HL-60 (cell line): ENCODE measurements around the gene TSPAN10.

ENCODE experiments used
- DNase-seq, 2 experiments: peaks; one replicate each; pipeline ENCODE4 v3.0.0-alpha.2; 2010 to 2020; ENCODE audit warnings: low read depth in 1 of 2, low spot score in 1 of 2
- H3K27ac ChIP-seq: fragments of 250-450 bp; sonication (Bioruptor Pico); replicated peaks from 2 replicates; pipeline ENCODE4 v1.5.1; 2020; ENCODE audit warnings: mild to moderate bottlenecking, moderate library complexity
- H3K27me3 ChIP-seq: fragments of 250-450 bp; sonication (Bioruptor Pico); 2 replicates; pipeline ENCODE4 v1.5.1; 2021; ENCODE audit warnings: mild to moderate bottlenecking, moderate library complexity; ENCODE audit not compliant: insufficient read depth, poor library complexity, severe bottlenecking
- H3K4me3 ChIP-seq: replicated peaks from 2 replicates; pipeline ENCODE4 v1.5.1; 2011; ENCODE audit warnings: mild to moderate bottlenecking, control low read depth, low read length; ENCODE audit not compliant: insufficient read depth
- GABPA ChIP-seq: IDR thresholded peaks from 2 replicates; pipeline ENCODE4 v1.6.1; 2012; ENCODE audit warnings: low read depth
- POLR2AphosphoS5 ChIP-seq: IDR thresholded peaks from 2 replicates; pipeline ENCODE4 v1.6.1; 2012; ENCODE audit warnings: low read depth
- SPI1 ChIP-seq: IDR thresholded peaks from 2 replicates; pipeline ENCODE4 v1.6.1; 2012; ENCODE audit warnings: low read depth, mild to moderate bottlenecking, borderline replicate concordance
- TF ChIP-seq, protein P1 (sequence below): IDR thresholded peaks from one replicate; pipeline ENCODE4 v1.5.1; 2011; ENCODE audit warnings: low read length, control low read depth, inconsistent platforms; ENCODE audit not compliant: insufficient read depth
- TF ChIP-seq, protein P2 (sequence below): IDR thresholded peaks from 2 replicates; pipeline ENCODE4 v1.6.1; 2012; ENCODE audit warnings: low read depth; ENCODE audit not compliant: insufficient replicate concordance

Gene TSPAN10

DNA sequence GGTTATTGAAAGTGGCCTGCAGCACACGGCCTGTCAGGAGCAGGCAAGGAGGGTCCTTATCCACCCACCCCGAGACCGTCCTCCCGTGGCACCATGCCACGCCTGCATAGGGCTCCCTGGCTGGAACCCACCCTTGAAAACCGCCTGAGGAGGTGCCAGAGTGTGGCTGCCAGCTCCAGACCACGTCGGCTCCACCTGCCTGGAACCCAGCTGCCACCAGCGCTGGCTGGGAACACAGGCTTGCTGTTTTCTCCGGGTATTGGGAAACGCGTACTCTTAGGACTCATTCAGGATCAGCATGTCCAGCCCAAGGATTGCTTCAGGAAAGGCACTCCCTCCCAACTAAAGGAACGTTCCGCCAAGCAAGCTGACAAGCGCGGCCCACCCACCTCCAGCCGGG is 39.9 kb downstream of the TSPAN10 start:
- Histone ChIP-seq H3K4me3 (no peak overlapping the region), H3K27me3 (no peaks in the 10 kb centered on the region), H3K27ac (no peak overlapping the region)
- DNase-seq, result no peak
- 0 out of 2 replicates have a peak, but pooled peaks have one; percentile 9 for TF ChIP-seq POLR2AphosphoS5
- TF ChIP-seq SPI1, result no peak

DNA sequence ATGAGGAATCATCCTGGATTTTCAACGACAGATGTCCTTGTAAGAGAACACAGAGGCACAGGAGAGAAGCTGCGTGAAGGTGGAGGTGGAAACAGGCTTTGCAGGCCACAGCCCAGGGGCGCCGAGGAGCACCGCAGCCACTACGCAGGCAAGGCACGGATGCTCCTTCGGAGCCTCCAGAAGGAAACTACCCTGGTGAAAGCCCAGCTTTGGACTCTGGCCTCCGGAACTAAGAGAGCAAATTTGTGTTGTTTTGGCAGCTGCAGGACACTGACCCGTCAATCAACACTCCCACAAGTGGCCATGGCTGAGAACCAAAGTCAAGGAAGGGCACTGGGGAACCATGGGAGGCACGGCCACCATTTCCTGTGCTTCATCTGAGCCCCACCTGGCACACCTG is 43.2 kb downstream of the TSPAN10 start:
- TF ChIP-seq GABPA, result no peak
- no peak for TF ChIP-seq POLR2AphosphoS5
- no peak for TF ChIP-seq SPI1
- TF ChIP-seq, protein P1, sequence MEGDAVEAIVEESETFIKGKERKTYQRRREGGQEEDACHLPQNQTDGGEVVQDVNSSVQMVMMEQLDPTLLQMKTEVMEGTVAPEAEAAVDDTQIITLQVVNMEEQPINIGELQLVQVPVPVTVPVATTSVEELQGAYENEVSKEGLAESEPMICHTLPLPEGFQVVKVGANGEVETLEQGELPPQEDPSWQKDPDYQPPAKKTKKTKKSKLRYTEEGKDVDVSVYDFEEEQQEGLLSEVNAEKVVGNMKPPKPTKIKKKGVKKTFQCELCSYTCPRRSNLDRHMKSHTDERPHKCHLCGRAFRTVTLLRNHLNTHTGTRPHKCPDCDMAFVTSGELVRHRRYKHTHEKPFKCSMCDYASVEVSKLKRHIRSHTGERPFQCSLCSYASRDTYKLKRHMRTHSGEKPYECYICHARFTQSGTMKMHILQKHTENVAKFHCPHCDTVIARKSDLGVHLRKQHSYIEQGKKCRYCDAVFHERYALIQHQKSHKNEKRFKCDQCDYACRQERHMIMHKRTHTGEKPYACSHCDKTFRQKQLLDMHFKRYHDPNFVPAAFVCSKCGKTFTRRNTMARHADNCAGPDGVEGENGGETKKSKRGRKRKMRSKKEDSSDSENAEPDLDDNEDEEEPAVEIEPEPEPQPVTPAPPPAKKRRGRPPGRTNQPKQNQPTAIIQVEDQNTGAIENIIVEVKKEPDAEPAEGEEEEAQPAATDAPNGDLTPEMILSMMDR, result no peak
- TF ChIP-seq, protein P2, sequence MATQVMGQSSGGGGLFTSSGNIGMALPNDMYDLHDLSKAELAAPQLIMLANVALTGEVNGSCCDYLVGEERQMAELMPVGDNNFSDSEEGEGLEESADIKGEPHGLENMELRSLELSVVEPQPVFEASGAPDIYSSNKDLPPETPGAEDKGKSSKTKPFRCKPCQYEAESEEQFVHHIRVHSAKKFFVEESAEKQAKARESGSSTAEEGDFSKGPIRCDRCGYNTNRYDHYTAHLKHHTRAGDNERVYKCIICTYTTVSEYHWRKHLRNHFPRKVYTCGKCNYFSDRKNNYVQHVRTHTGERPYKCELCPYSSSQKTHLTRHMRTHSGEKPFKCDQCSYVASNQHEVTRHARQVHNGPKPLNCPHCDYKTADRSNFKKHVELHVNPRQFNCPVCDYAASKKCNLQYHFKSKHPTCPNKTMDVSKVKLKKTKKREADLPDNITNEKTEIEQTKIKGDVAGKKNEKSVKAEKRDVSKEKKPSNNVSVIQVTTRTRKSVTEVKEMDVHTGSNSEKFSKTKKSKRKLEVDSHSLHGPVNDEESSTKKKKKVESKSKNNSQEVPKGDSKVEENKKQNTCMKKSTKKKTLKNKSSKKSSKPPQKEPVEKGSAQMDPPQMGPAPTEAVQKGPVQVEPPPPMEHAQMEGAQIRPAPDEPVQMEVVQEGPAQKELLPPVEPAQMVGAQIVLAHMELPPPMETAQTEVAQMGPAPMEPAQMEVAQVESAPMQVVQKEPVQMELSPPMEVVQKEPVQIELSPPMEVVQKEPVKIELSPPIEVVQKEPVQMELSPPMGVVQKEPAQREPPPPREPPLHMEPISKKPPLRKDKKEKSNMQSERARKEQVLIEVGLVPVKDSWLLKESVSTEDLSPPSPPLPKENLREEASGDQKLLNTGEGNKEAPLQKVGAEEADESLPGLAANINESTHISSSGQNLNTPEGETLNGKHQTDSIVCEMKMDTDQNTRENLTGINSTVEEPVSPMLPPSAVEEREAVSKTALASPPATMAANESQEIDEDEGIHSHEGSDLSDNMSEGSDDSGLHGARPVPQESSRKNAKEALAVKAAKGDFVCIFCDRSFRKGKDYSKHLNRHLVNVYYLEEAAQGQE, result no peak
- Histone ChIP-seq H3K27me3 (no peaks in the 10 kb centered on the region), H3K4me3 (no peak overlapping the region), H3K27ac (no peak overlapping the region)
- DNase-seq, result no peak

DNA sequence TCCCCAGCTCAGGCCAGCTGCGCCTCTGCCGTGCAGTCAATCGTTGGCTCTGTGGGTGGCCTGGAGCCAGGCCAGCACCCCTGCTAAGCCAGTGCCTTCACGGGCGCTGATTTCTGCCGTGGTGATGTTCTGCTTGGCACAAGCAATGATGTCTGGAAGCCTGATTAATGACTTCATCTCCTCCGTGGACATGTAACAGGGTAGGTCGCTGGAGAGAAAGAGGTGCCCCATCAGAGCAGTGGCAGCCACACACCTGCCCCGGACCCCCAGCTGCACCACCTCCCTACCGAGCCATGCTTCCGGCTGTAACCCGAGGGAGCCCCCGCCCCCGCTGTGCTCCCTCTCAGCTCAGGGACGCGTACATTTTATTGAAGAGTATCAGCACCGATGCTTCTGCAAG is 44.7 kb downstream of the TSPAN10 start:
- no peaks in the 10 kb centered on the region for H3K27me3 ChIP-seq
- no peak for TF ChIP-seq GABPA
- TF ChIP-seq, protein P2, result no peak
- TF ChIP-seq, protein P1, result no peak
- TF ChIP-seq POLR2AphosphoS5, result no peak
- no peak overlapping the region for H3K4me3 ChIP-seq
- DNase-seq, result no peak
- no peak overlapping the region for H3K27ac ChIP-seq

GRCh38 chr17:81682565-81683207 is 45.7 kb downstream of the TSPAN10 start:
- Histone ChIP-seq H3K4me3 (peak overlapping the region; percentile 97), H3K27ac (peak overlapping the region; percentile 84), H3K27me3 (no peaks in the 10 kb centered on the region)
- no peak for DNase-seq
- TF ChIP-seq POLR2AphosphoS5 (no peak), GABPA (no peak), SPI1 (no peak)
- TF ChIP-seq, protein P1, result no peak
- TF ChIP-seq, protein P2, result no peak
